ENCODE results near the gene BRSK1. TPM values are rescaled to one million over a fixed set of nuclear protein-coding genes. Genes with fewer than 3 reads are reported as not detected.

The BRSK1 gene
- polyA plus RNA-seq, 2 of the 4 experiments (the other 2 are of a cell fraction) = 5.4 to 6.6 TPM

DNA sequence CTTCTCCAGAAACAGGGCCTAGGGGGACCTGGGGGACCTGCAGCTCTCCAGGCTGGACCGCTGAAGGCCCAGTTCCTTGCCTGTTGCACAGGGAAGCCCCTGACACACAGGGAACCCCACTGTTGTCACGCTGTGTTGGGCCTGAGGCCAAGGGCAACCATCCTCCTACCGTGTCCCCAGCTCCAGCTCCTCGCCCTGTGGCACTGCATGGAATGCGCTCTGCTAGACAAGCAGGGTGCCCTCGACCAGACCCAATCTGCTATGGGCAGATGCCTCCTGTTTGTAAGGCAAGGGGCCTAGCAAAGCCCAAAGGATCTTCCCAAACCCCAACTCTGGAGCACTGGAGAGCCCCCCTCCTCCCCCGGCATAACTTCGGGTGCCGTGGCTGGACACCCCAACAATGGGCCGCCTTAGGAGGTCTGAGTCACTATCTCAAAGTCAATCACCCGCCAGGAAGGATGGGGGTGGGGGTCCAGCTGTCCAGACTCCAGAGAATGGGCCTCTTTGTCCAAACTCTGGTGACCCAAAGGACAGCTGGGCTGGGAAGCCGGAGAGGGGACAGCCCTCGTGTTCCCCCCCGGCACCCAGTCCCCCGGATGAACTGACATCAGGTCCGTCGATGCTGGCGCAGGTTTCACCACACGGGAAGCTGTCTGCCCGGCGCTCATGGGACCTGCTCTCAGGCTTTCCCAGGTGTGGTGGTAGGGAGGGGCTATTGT is 3.7 kb downstream of the BRSK1 start:
- Histone ChIP-seq H3K9me3 (no peaks in the 10 kb centered on the region), H3K27ac (no peak overlapping the region), H3K4me1 (peaks cover 17% of the 10 kb centered on the region; the same call in 1 of the 3 replicates), H3K4me2 (no peak overlapping the region), H3K4me3 (no peak overlapping the region)
- ChIA-PET CTCF (interaction anchor here (0.7 to 10.2 kb wide), 12 partner anchors 10 to 344 kb away, joined by 3 to 152 read pairs (median 4); partner anchors contain the start of gene TMEM238), POLR2A (interaction anchor here (0.8 kb wide), 1 partner anchor 120 kb away, joined by 3 read pairs; no protein-coding TSS in a partner anchor)
- 93% methylated on average over 20 of the region's 21 CpGs for WGBS (ENCODE audit: missing lambda C conversion rate)
- FAIRE-seq (no peak), DNase-seq (ENCODE audit: low read depth in 1 of 2, low spot score in 1 of 2) (no peak), ATAC-seq (no peak)
- no peak for TF ChIP-seq EHF (CRISPR knock-in tag; IDR thresholded peaks at IDR 0.05)
- TF ChIP-seq CTCF (IDR thresholded peaks at IDR 0.05) = no peak
- TF ChIP-seq REST (IDR thresholded peaks at IDR 0.05) = no peak
- TF ChIP-seq SREBF2 (IDR thresholded peaks at IDR 0.05) = no peak
- TF ChIP-seq CHD4 (IDR thresholded peaks at IDR 0.05; ENCODE audit: borderline replicate concordance) = no peak
- no peak for TF ChIP-seq EHMT2 (IDR thresholded peaks at IDR 0.05; ENCODE audit: low read depth)
- TF ChIP-seq RFX5 (IDR thresholded peaks at IDR 0.05) = no peak
- TF ChIP-seq CBX8 (IDR thresholded peaks at IDR 0.05) = no peak
- no peak for TF ChIP-seq RCOR1 (IDR thresholded peaks at IDR 0.05; ENCODE audit: low read depth, low read length)

GRCh38 chr19:55289117-55289796 is 5.5 kb downstream of the BRSK1 start:
- WGBS (ENCODE audit: missing lambda C conversion rate) = 96% methylated on average over 9 of the region's 9 CpGs
- POLR2A ChIA-PET = no interaction called here
- CTCF ChIA-PET = interaction anchor here (1.1 to 10.2 kb wide), 4 partner anchors 10 to 129 kb away, joined by 3 to 152 read pairs (median 12); partner anchors contain the start of genes HSPBP1 and TMEM238

More at GRCh38 chr19:55289117-55289796, 5.5 kb downstream of the BRSK1 start:
- no peak for FAIRE-seq
- no peaks in the 10 kb centered on the region for H3K9me3 ChIP-seq
- DNase-seq (ENCODE audit: low read depth in 1 of 2, low spot score in 1 of 2) = peak in 1 of 2 experiments; percentile 51
- no peak overlapping the region for H3K4me2 ChIP-seq
- no peak overlapping the region for H3K27ac ChIP-seq
- no peak for TF ChIP-seq SREBF2 (IDR thresholded peaks at IDR 0.05)
- TF ChIP-seq, protein P1, sequence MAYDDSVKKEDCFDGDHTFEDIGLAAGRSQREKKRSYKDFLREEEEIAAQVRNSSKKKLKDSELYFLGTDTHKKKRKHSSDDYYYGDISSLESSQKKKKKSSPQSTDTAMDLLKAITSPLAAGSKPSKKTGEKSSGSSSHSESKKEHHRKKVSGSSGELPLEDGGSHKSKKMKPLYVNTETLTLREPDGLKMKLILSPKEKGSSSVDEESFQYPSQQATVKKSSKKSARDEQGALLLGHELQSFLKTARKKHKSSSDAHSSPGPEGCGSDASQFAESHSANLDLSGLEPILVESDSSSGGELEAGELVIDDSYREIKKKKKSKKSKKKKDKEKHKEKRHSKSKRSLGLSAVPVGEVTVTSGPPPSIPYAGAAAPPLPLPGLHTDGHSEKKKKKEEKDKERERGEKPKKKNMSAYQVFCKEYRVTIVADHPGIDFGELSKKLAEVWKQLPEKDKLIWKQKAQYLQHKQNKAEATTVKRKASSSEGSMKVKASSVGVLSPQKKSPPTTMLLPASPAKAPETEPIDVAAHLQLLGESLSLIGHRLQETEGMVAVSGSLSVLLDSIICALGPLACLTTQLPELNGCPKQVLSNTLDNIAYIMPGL (CRISPR knock-in tag; IDR thresholded peaks at IDR 0.05; ENCODE audit: borderline replicate concordance) = no peak
- no peak for TF ChIP-seq NR3C1 (IDR thresholded peaks at IDR 0.05)
- TF ChIP-seq RARB (CRISPR knock-in tag; IDR thresholded peaks at IDR 0.05) = no peak
- no peak for TF ChIP-seq FOSB (CRISPR knock-in tag; IDR thresholded peaks at IDR 0.05)
- no peak for TF ChIP-seq ATOH8 (CRISPR knock-in tag; IDR thresholded peaks at IDR 0.05; ENCODE audit: low read depth)
- no peak for TF ChIP-seq KDM1A (IDR thresholded peaks at IDR 0.05; ENCODE audit: low read depth)
- H3K4me3 ChIP-seq = no peak overlapping the region
- peaks cover 13% of the 10 kb centered on the region; the same call in 1 of the 3 replicates for H3K4me1 ChIP-seq
- peak; percentile 15 to 49; a peak in 4 of 6 replicates for ATAC-seq

All from A549 (cell line).